Activated CD4-positive, alpha-beta T cell treated with anti-CD3 and anti-CD28 coated beads for 36 hours (primary cell): ENCODE measurements around the gene CCDC172. TPM values are rescaled to one million over a fixed set of nuclear protein-coding genes. Genes with fewer than 3 reads are reported as not detected.
A peak's percentile ranks its signal among the peaks of the same experiment; 100 is the strongest.

Experiments
- ATAC-seq: fragments of 200-7000 bp; cut with Tn5 transposase; one replicate; pipeline ENCODE4 v1.10.0; 2021; ENCODE audit warnings: mild to moderate bottlenecking, moderate library complexity
- CTCF ChIA-PET: fragments of 350-600 bp; sonication (Branson Sonifier 250); formaldehyde crosslinking; loops from one replicate; lab custom pipeline; 2021; ENCODE audit warnings: antibody characterized with exemption; lab: Charles Lee
- POLR2A ChIA-PET: fragments of 350-600 bp; sonication (Branson Sonifier 250); formaldehyde crosslinking; loops from one replicate; lab custom pipeline; 2021; ENCODE audit warnings: antibody characterized with exemption, inconsistent platforms; lab: Charles Lee
- DNase-seq: peaks from one replicate; pipeline ENCODE4 v3.0.0-alpha.2; 2020
- H3K27ac Mint-ChIP-seq: one replicate; pipeline ENCODE4 v1.8.0; 2021; ENCODE audit warnings: mixed read lengths
- H3K27me3 Mint-ChIP-seq: one replicate; pipeline ENCODE4 v1.8.0; 2021; ENCODE audit warnings: mixed read lengths
- H3K36me3 Mint-ChIP-seq: one replicate; pipeline ENCODE4 v1.8.0; 2021; ENCODE audit warnings: low read depth, mixed read lengths
- H3K4me1 Mint-ChIP-seq: one replicate; pipeline ENCODE4 v1.8.0; 2021; ENCODE audit warnings: mixed read lengths
- H3K4me3 Mint-ChIP-seq: one replicate; pipeline ENCODE4 v1.8.0; 2021; ENCODE audit warnings: mild to moderate bottlenecking, moderate library complexity, mixed read lengths
- H3K9me3 Mint-ChIP-seq: one replicate; pipeline ENCODE4 v1.8.0; 2021; ENCODE audit warnings: low read depth, mixed read lengths
- intact Hi-C, 2 experiments: fragments of 100-400 bp; cut with DNase I in 1 of 2; cut with micrococcal nuclease in 1 of 2; formaldehyde crosslinking; loops; one replicate each; pipeline versions ENCODE4 v1.14.2 to v1.15.1; 2022 to 2024; cut with DNase I, micrococcal nuclease
- total RNA-seq, 2 experiments: library from RNA; stranded (reverse); gene quantifications; one replicate each; pipeline ENCODE4 v1.2.3, GENCODE V29; 2021

The CCDC172 gene, protein sequence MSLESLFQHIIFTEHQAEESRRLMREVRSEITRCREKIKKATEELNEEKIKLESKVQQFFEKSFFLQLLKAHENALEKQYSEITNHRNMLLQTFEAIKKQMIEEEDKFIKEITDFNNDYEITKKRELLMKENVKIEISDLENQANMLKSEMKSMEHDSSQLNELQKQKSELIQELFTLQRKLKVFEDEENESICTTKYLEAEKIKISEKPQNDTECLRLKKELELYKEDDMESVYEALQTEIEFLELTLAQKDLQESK
- not detected for total RNA-seq

DNA sequence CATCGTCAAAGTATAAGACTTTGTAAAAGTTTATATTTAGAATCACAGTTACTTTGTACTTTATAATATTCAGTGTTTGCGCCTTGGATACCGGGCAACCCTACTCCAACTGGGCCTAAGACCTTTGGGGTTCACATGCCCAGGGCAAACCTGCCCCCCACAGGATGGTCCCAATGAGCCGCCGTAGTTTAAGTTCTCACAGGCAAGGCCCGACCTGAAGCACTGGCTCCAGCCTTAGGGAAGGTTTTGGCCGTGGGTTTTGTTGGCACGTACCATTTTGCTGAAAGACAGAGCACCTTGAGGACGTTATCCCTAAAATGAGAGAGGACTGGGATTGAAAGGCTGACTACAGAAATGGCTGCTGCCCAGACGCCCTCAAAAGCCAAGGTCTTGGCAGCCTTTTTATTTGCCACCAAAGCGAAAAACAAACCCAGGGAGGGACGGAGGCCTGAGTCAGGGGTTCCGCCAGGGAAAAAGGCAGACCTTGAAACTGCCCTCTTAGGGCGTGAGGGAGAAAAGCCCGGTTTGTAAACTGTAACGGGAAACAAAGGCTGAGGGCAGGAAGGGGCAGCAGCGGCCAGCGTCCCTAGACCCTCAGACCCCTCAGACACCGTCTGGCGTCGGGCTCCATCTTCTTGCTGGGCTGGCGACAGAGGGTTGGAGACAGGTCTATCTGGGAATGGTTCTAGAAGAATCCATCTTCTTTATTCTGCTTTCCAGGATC is at the start of gene CCDC172:
Gene CCDC172 (plus strand): TSS at position 222 of the 724 bp plus-strand sequence. CDS start 564 bp downstream, outside the sequence.
- Mint-ChIP-seq H3K9me3 (no peaks in the 10 kb centered on the region), H3K4me1 (no peaks in the 10 kb centered on the region), H3K36me3 (no peaks in the 10 kb centered on the region), H3K4me3 (no peak within 1 kb of the TSS), H3K27ac (no peak within 1 kb of the TSS), H3K27me3 (peaks cover 2% of the 10 kb centered on the region)
- CTCF ChIA-PET = no interaction called here
- ATAC-seq (no peak), DNase-seq (no peak)
- intact Hi-C loops = no loop called here
- POLR2A ChIA-PET = interaction anchor here (0.6 kb wide), 1 partner anchor 308 kb away, joined by 3 read pairs; no protein-coding TSS in a partner anchor

DNA sequence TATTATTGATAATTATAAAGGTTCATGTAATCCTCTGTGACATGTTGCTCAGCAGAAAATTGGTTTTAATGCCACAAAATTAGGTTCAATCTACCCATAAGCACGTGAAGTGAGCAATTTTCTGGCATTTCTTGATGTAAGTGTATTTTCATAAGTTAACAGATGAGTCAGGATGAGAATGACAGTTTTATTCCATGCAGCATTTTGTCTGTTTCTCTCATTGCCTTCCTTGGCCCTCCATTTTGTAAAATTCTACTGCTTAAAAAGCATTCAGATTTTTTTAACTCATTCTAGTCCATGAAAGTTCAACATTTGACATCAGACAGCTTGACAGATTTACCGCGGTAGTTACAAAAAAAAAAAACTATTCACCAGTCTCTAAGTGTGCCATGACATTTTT is 47.3 kb upstream of the CCDC172 start:
- DNase-seq (no peak), ATAC-seq (no peak)
- Mint-ChIP-seq H3K27ac (no peak overlapping the region), H3K4me3 (no peak overlapping the region), H3K36me3 (peaks cover 3% of the 10 kb centered on the region), H3K4me1 (peaks cover 12% of the 10 kb centered on the region), H3K9me3 (peaks cover 1% of the 10 kb centered on the region), H3K27me3 (peaks cover 40% of the 10 kb centered on the region)
- POLR2A ChIA-PET = no interaction called here
- CTCF ChIA-PET = interaction anchor here (0.6 kb wide), 1 partner anchor 23 kb away, joined by 3 read pairs; no protein-coding TSS in a partner anchor
- intact Hi-C loops = loop anchor here in 1 of 2 experiments (10.0 kb wide), 1 partner anchor 888 kb away; no protein-coding TSS in a partner anchor

- intact Hi-C loops = loop anchor here in 1 of 2 experiments (10.0 kb wide), 1 partner anchor 886 kb away; no protein-coding TSS in a partner anchor
- H3K4me1 Mint-ChIP-seq = peaks cover 3% of the 10 kb centered on the region
- H3K4me3 Mint-ChIP-seq = no peak overlapping the region
- H3K27me3 Mint-ChIP-seq = peaks cover 31% of the 10 kb centered on the region
- H3K36me3 Mint-ChIP-seq = no peaks in the 10 kb centered on the region
- CTCF ChIA-PET = no interaction called here
- H3K27ac Mint-ChIP-seq = no peak overlapping the region
- H3K9me3 Mint-ChIP-seq = peaks cover 1% of the 10 kb centered on the region
- POLR2A ChIA-PET = no interaction called here
- ATAC-seq (no peak), DNase-seq (no peak)
These were observed 45.4 kb upstream of the CCDC172 start for GRCh38 chr10:116278846-116279245.

- no peak overlapping the region for H3K4me3 Mint-ChIP-seq
- no peaks in the 10 kb centered on the region for H3K36me3 Mint-ChIP-seq
- no peaks in the 10 kb centered on the region for H3K9me3 Mint-ChIP-seq
- ChIA-PET CTCF (no interaction called here), POLR2A (no interaction called here)
- no peak for ATAC-seq
- intact Hi-C loops = no loop called here
- no peak for DNase-seq
- no peak overlapping the region for H3K27ac Mint-ChIP-seq
- no peaks in the 10 kb centered on the region for H3K4me1 Mint-ChIP-seq
- peaks cover 11% of the 10 kb centered on the region for H3K27me3 Mint-ChIP-seq
These were observed 42.5 kb upstream of the CCDC172 start for GRCh38 chr10:116281775-116282174.

- ATAC-seq (no peak), DNase-seq (no peak)
- Mint-ChIP-seq H3K4me3 (no peak overlapping the region), H3K27me3 (peaks cover 8% of the 10 kb centered on the region), H3K27ac (no peak overlapping the region), H3K4me1 (no peaks in the 10 kb centered on the region), H3K9me3 (no peaks in the 10 kb centered on the region), H3K36me3 (no peaks in the 10 kb centered on the region)
- intact Hi-C loops = loop anchor here (5.0 kb wide), 2 partner anchors 489 to 579 kb away; no protein-coding TSS in a partner anchor
- POLR2A ChIA-PET = no interaction called here
- CTCF ChIA-PET = interaction anchor here (0.6 to 2.0 kb wide), 7 partner anchors 9 to 930 kb away, joined by 3 to 11 read pairs (median 3); no protein-coding TSS in a partner anchor
These were observed 37.5 kb upstream of the CCDC172 start for GRCh38 chr10:116286626-116287200.

DNA sequence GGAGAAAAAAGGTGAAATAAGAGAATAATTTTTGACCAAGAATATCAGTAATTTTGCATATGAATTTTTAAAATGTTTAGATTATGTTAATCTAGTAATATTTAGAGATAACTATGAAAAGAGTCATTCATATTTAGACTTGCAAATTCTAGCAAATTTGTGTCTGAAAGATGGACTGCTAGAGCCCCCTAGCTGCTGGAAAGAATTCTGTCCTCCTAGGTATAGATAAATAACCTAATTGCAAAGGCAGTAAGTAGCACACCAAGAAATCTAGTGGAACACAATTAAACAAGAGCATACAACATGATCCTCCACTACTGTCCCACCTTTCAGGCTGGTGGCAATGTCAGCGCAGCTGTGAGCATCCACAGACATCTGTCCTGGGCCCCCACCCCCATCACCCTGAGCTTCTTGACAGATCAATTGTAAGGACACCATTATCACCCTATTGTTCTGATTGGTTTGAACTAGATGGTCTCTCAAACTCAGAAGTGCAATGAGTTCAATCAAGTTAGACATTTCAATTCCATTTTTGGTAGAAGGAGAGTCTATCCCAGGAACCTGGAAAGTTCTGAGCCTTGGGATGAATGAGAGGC is 36.2 kb upstream of the CCDC172 start:
- Mint-ChIP-seq H3K4me1 (no peaks in the 10 kb centered on the region), H3K36me3 (no peaks in the 10 kb centered on the region), H3K27me3 (peaks cover 8% of the 10 kb centered on the region), H3K27ac (no peak overlapping the region), H3K4me3 (no peak overlapping the region), H3K9me3 (no peaks in the 10 kb centered on the region)
- DNase-seq (peak; percentile 55), ATAC-seq (no peak)
- ChIA-PET POLR2A (no interaction called here), CTCF (interaction anchor here (0.8 to 2.0 kb wide), 6 partner anchors 114 to 932 kb away, joined by 3 to 11 read pairs (median 4); no protein-coding TSS in a partner anchor)
- intact Hi-C loops = loop anchor here (1.0 to 5.0 kb wide), 5 partner anchors 491 to 1115 kb away; no protein-coding TSS in a partner anchor

DNA sequence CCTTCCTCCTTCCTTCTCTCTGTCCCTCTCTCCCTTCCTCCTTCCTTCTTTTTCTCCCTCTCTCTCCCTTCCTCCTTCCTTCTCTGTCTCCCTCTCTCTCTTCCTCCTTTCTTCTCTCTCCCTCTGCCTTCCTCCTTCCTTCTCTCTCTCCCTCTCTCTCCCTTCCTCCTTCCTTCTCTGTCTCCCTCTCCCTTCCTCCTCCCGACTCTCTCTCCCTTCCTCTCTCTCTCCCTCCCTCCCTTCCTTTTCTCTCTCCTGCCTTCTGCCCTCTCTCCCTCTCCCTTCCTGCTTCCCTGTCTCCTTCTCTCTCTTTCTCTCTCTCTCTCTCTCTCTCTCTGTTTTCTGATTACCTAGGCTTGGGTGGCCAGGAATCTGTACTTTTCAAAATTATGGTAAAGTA is 34.6 kb upstream of the CCDC172 start:
- no peak overlapping the region for H3K4me3 Mint-ChIP-seq
- CTCF ChIA-PET = no interaction called here

DNA sequence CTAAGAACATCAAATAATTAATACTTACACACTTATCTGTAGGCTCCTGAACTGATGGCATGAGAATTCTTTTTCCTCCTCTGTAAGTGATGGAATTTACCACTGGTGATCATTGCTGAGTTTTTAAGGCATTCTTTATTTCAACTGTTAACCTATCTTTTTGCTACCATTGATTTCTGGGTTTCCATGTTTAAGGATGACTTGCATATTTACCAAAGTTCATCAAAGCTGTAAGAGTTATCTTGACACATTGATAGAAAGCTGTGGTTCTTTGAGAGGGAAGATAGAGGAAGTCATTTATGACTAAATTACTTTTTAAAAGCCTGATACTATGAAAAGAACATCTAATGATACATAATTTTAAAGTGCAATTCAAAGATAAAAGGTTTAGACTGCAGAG is 31.8 kb upstream of the CCDC172 start:
- Mint-ChIP-seq H3K4me1 (no peaks in the 10 kb centered on the region), H3K36me3 (no peaks in the 10 kb centered on the region), H3K4me3 (no peak overlapping the region), H3K27ac (no peak overlapping the region), H3K27me3 (peaks cover 13% of the 10 kb centered on the region), H3K9me3 (no peaks in the 10 kb centered on the region)
- no peak for ATAC-seq
- ChIA-PET POLR2A (no interaction called here), CTCF (no interaction called here)
- intact Hi-C loops = no loop called here
- DNase-seq = no peak

More for the DNA sequence above, 34.6 kb upstream of the CCDC172 start:
- Mint-ChIP-seq H3K27ac (no peak overlapping the region), H3K4me1 (no peaks in the 10 kb centered on the region), H3K27me3 (peaks cover 10% of the 10 kb centered on the region), H3K36me3 (no peaks in the 10 kb centered on the region), H3K9me3 (no peaks in the 10 kb centered on the region)
- no peak for ATAC-seq
- no peak for DNase-seq
- intact Hi-C loops = loop anchor here (2.0 to 5.0 kb wide), 3 partner anchors 492 to 1117 kb away; no protein-coding TSS in a partner anchor
- POLR2A ChIA-PET = no interaction called here

- Mint-ChIP-seq H3K4me1 (no peaks in the 10 kb centered on the region), H3K4me3 (no peak overlapping the region), H3K36me3 (no peaks in the 10 kb centered on the region), H3K27me3 (peaks cover 12% of the 10 kb centered on the region), H3K27ac (no peak overlapping the region), H3K9me3 (peaks cover 1% of the 10 kb centered on the region)
- POLR2A ChIA-PET = no interaction called here
- DNase-seq = no peak
- intact Hi-C loops = no loop called here
- no peak for ATAC-seq
- CTCF ChIA-PET = interaction anchor here (1.5 kb wide), 1 partner anchor 9 kb away, joined by 3 read pairs; no protein-coding TSS in a partner anchor
These were observed 27.9 kb upstream of the CCDC172 start for GRCh38 chr10:116296291-116296721.

DNA sequence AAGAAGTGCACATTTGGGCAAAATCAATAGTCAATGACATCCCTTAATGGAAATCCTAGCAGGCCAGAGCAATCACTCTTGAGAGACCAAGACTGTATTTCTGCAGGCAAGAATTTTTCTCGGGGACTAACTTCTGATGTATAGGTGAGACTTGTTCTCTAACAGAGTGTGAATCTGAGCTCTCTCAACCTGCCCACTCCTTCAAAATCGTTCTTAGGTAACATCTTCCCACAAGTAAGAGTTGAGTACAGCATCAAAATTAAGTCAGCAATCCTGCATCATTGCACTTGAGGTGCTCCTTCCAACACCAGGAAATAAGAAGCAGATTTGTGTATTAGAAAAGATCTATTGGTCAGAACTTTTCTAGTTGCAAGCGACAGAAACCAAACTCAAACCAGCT is 25.7 kb upstream of the CCDC172 start:
- H3K4me1 Mint-ChIP-seq = no peaks in the 10 kb centered on the region
- DNase-seq = no peak
- CTCF ChIA-PET = no interaction called here
- no peaks in the 10 kb centered on the region for H3K36me3 Mint-ChIP-seq
- H3K27me3 Mint-ChIP-seq = peaks cover 10% of the 10 kb centered on the region
- no peak overlapping the region for H3K4me3 Mint-ChIP-seq
- no peak for ATAC-seq
- POLR2A ChIA-PET = no interaction called here
- intact Hi-C loops = no loop called here
- H3K9me3 Mint-ChIP-seq = peaks cover 1% of the 10 kb centered on the region
- H3K27ac Mint-ChIP-seq = no peak overlapping the region

DNA sequence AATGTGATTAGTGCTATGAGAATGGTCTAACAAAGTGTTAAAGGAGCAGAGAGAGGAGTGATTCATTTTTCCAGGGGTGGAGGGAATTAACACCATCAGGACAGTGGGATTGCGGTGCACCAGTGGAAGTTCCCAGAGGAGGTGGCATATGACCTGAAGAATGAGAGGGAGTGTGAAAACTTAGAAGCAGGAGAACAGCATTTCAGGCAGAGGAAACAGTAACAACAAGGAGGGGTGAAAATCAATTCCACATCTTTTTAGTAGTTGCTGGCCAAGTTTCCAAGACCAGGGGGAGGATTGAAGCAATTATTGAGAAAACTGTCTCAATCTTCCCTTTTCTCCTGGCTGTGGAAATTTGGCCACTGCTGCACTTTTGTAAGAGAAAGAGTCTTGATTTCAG is 23.7 kb upstream of the CCDC172 start:
- peaks cover 10% of the 10 kb centered on the region for H3K27me3 Mint-ChIP-seq
- intact Hi-C loops = no loop called here
- no peak for ATAC-seq
- no peak overlapping the region for H3K27ac Mint-ChIP-seq
- no peak overlapping the region for H3K4me3 Mint-ChIP-seq
- H3K36me3 Mint-ChIP-seq = no peaks in the 10 kb centered on the region
- H3K9me3 Mint-ChIP-seq = peaks cover 1% of the 10 kb centered on the region
- ChIA-PET CTCF (no interaction called here), POLR2A (no interaction called here)
- H3K4me1 Mint-ChIP-seq = no peaks in the 10 kb centered on the region
- DNase-seq = no peak
